ENCODE data around the gene TMEM61. TPM values are rescaled to one million over a fixed set of nuclear protein-coding genes. Genes with fewer than 3 reads are reported as not detected.

The TMEM61 gene
- total and polyA plus RNA-seq, 2 experiments from 2014 or later = not detected

DNA sequence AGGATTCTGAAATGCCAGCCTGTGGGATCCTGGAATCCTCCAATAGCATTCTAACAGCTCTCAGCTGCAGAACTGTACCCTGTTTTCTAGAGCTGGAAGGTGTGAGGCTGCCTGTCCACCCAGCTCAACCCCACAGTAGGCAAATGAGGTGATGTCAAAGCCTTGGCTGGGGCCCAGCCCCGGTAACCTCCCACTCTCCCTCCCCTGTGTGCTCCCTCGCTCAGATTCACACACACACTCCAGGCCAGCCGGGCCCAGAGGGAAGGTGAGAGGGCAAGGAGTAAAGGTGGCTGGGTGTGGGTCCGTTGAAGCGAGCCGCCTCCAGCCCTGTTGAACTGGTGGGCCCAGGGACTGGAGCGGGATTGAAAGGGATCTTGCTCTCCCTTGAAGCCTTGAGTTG lies 18.2 kb downstream of the TMEM61 start, which contains the start of gene BSND:
TSS of gene BSND (plus strand) at position 257 of the 400 bp plus-strand sequence. CDS start 254 bp downstream, outside the sequence.
- no peak within 1 kb of the TSS for H3K27ac ChIP-seq
- no peaks in the 10 kb centered on the region for H3K9me3 ChIP-seq (ENCODE audit: low read depth)
- TF ChIP-seq CTCF (IDR thresholded peaks at IDR 0.05; ENCODE audit: low read depth, low read length) = no peak
- H3K27me3 ChIP-seq = peaks cover 49% of the 10 kb centered on the region
- no peak for DNase-seq (ENCODE audit: low read depth in 1 of 2, low spot score in 1 of 2)
- H3K4me3 ChIP-seq = no peak within 1 kb of the TSS
- peaks cover 3% of the 10 kb centered on the region for H3K4me1 ChIP-seq (ENCODE audit: low read depth)
- H3K36me3 ChIP-seq = no peaks in the 10 kb centered on the region

- H3K4me1 ChIP-seq (ENCODE audit: low read depth) = peaks cover 3% of the 10 kb centered on the region
- H3K9me3 ChIP-seq (ENCODE audit: low read depth) = no peaks in the 10 kb centered on the region
- peaks cover 38% of the 10 kb centered on the region for H3K27me3 ChIP-seq
- H3K36me3 ChIP-seq = no peaks in the 10 kb centered on the region
- no peak overlapping the region for H3K4me3 ChIP-seq
- DNase-seq (ENCODE audit: low read depth in 1 of 2, low spot score in 1 of 2) = no peak
- H3K27ac ChIP-seq = no peak overlapping the region
- TF ChIP-seq CTCF (IDR thresholded peaks at IDR 0.05; ENCODE audit: low read depth, low read length) = no peak
Measured at GRCh38 chr1:55000110-55001085, 20.0 kb downstream of the TMEM61 start.

DNA sequence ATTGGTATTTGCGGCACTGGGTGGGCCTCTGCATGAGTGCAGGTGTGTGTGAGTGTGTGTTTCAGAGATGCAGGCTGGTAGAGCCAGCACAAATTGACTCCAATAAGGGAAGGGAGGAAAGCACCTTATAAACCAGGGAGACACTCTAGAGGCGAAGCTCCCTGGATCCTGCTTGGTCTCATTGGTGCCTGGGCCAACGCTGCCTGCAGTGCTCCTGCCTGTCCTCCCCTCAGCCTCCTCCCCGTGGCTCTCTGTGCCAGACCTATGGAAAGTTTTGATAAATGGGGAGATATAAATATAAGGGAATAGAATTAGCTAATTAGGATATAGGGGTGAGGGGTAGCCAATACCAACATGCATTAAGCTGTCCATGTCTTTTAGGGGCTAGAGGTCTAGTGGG lies 20.9 kb downstream of the TMEM61 start:
- Histone ChIP-seq H3K4me1 (ENCODE audit: low read depth) (peaks cover 3% of the 10 kb centered on the region), H3K9me3 (ENCODE audit: low read depth) (no peaks in the 10 kb centered on the region), H3K27me3 (peaks cover 29% of the 10 kb centered on the region), H3K36me3 (no peaks in the 10 kb centered on the region), H3K27ac (no peak overlapping the region), H3K4me3 (no peak overlapping the region)
- DNase-seq (ENCODE audit: low read depth in 1 of 2, low spot score in 1 of 2) = no peak
- no peak for TF ChIP-seq CTCF (IDR thresholded peaks at IDR 0.05; ENCODE audit: low read depth, low read length)

- H3K27ac ChIP-seq = no peak overlapping the region
- DNase-seq (ENCODE audit: low read depth in 1 of 2, low spot score in 1 of 2) = no peak
- peaks cover 16% of the 10 kb centered on the region for H3K27me3 ChIP-seq
- TF ChIP-seq CTCF (IDR thresholded peaks at IDR 0.05; ENCODE audit: low read depth, low read length) = no peak
- no peaks in the 10 kb centered on the region for H3K4me1 ChIP-seq (ENCODE audit: low read depth)
- no peaks in the 10 kb centered on the region for H3K9me3 ChIP-seq (ENCODE audit: low read depth)
- H3K4me3 ChIP-seq = no peak overlapping the region
- H3K36me3 ChIP-seq = no peaks in the 10 kb centered on the region
Measured at GRCh38 chr1:55002686-55003085, 22.3 kb downstream of the TMEM61 start.

DNA sequence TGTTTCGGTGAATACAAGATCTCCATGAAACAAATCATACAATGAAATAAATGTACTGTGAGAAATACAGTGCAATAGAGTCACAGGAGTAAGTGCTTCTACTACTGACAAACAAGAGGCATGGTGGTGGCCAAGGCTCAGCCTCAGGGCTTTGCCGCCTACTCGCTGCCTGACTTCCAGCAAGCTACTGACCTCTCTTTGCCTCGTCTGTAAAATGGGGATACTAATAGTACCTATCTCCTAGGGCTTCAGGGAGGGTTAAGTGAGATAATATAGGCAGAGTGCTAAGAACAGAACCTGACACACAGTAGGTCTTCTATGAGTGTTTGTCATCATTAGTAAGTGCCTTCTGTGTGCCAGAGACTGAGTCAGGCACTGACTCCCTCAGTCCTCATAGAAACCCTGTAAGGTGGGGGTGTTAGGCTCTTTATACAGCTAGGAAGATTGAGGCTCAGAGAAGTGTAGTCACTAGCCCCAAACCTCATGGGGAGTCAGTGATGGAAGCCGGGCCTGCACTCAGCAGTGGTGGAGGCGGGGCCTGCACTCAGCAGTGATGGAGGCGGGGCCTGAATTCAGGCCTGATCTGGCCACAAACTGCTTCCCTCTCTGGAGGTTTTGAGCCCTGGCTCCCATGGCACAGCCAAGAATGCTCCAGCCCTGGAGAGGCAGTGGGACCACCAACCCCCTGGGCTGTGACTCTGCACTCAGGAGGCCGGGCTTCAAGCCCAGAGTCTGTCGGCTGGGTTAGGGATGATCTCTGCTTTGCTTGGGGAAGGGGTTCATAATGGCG lies 25.1 kb downstream of the TMEM61 start:
- DNase-seq (ENCODE audit: low read depth in 1 of 2, low spot score in 1 of 2) = no peak
- no peak overlapping the region for H3K27ac ChIP-seq
- TF ChIP-seq CTCF (IDR thresholded peaks at IDR 0.05; ENCODE audit: low read depth, low read length) = no peak

More for the DNA sequence above, 25.1 kb downstream of the TMEM61 start:
- Histone ChIP-seq H3K36me3 (no peaks in the 10 kb centered on the region), H3K9me3 (ENCODE audit: low read depth) (no peaks in the 10 kb centered on the region), H3K4me1 (ENCODE audit: low read depth) (no peaks in the 10 kb centered on the region), H3K4me3 (no peak overlapping the region), H3K27me3 (no peaks in the 10 kb centered on the region)

Data from cardiac muscle cell (in vitro differentiated cells and primary cell).